A204.1 (cell line): ENCODE measurements around the gene IRX6.

ENCODE experiments used
- FAIRE-seq: peaks from 2 replicates; lab custom pipeline; 2012; peaks lifted over from hg19 to GRCh38; lab: Jason Lieb, UNC

IRX6 gene

GRCh38 chr16:55324285-55325079 is 479 bp downstream of the IRX6 start:
- FAIRE-seq: no peak

GRCh38 chr16:55325080-55325447 is 1.1 kb downstream of the IRX6 start:
- FAIRE-seq: no peak

DNA sequence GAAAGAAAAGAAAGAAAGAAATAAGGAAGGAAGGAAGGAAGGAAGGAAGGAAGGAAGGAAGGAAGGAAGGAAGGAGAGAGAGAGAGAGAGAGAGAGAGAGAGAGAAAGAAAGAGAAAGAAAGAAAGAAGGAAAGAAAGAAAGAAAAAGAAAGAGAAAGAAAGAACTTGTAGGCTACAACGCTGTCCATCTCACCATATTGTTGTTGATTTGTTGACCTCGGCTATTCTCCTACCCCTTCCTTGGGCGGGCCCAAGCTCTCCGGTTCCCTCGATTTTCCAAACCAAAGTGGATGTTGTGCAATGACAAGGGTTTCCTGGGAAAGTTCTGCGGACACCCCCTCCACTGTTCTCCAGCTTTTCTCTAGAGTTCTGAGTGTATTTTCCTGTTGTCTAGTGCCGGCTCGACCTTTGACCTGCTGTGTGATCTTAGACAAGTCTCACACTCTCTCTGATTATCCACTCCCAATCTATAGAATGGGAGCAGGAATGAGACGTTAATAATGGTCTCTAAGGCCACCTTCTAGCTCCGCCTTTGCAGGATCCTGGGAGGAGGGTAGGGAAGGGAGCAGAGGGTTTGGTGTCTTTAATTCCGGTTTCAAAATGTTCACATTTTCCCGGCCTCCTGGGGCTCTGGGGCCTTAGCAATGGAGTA is 1.6 kb downstream of the IRX6 start:
- FAIRE-seq: no peak

GRCh38 chr16:55326261-55327092 is 2.5 kb downstream of the IRX6 start:
- no peak for FAIRE-seq

DNA sequence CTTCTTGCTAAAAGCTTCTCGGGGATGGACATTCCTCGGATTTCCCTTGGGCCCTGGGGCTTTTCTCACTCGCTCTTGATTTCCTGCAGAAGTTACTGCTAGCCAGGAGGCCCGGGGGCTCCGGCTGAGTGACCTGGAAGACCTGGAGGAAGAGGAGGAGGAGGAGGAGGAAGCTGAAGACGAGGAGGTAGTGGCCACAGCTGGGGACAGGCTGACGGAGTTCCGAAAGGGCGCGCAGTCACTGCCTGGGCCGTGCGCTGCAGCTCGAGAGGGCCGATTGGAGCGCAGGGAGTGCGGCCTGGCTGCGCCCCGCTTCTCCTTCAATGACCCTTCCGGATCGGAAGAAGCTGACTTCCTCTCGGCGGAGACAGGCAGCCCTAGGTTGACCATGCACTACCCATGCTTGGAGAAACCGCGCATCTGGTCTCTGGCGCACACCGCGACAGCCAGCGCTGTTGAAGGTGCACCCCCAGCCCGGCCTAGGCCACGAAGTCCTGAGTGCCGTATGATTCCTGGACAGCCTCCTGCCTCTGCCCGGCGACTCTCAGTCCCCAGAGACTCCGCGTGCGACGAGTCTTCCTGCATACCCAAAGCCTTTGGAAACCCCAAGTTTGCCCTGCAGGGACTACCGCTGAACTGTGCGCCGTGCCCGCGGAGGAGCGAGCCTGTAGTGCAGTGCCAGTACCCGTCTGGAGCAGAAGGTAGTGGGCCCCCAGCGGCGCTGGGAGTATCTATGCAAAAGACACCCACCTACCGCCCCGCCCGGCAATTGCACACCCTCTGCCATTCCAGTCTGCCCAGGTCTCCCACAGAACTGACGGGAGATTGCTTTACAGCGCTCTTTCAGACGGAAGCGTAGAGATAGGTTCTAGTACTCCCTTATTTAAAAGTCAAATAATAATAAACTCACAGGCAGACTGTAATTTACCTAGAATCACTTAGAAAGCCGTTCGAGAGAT is 4.9 kb downstream of the IRX6 start:
- no peak for FAIRE-seq

DNA sequence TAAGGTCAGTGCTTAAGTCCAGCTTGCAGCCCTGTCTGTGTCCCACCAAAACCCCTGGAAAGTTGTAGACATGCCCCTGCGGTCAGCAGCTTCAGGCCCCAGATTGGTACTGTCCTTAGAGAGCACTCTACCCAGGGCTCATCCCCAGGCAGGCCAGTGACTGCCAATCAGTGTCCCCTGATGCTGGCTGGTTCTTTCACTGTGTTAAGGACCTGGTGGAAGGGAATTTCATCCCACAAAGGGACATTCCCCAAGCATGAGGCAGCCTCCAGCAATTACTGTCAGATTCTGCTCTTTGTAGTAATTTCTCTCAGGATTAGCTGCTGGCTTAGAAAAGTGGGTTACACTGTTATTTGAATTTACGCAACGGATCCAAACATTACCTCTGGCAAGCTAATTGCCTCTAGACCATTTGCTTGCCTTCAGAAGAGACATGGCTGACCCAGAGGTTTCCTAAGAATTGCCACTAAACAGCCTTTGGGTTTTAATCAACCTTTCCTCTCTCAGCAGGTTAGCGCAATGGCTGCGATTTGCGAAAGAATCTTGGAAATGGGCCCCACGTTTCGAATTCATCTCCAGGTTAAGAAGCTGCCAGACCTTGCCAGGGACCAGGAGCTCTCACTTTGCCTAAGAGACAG is 5.9 kb downstream of the IRX6 start:
- no peak for FAIRE-seq

DNA sequence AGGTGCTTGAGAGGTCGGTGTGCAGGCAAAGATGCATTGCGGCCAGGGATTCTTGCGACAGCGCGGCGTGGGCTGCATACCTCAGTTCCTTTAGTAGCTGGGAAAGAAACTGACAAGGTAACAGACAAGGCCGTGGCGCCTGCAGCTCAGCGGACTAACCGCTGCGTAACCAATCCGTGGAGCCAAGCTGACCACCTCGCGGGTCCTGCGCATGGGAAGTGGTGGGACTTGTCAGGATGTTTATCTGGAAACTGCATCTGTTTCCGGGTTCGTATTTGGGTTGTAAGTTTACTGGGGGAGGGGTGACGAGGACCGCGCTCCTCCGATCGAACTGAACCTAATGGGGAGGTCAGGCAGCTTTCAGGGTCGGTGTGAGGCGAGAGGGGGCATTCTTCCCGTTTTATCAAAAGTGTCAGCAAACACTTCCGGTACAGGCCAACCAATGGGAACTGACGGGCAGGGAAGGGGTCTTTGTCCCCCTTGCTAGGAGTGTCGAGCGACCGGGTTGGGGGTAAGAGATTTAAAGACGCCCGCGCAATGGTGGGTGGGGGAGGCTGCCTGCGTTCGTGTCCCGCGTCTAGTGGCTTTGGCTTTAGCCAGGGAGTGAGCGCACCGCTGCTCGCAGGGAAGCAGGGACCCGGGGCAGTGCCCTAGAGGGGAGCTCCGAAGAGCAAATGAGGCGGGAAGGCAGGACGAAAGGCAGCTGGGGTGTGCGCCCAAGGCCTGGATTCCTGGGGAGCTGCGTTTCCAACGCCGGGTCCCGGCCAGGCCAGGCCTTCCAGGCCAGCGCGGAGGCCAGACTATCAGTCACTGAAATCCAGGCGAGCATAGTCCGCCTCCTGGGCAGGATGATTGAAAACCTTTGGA is 7.0 kb downstream of the IRX6 start:
- FAIRE-seq: no peak

DNA sequence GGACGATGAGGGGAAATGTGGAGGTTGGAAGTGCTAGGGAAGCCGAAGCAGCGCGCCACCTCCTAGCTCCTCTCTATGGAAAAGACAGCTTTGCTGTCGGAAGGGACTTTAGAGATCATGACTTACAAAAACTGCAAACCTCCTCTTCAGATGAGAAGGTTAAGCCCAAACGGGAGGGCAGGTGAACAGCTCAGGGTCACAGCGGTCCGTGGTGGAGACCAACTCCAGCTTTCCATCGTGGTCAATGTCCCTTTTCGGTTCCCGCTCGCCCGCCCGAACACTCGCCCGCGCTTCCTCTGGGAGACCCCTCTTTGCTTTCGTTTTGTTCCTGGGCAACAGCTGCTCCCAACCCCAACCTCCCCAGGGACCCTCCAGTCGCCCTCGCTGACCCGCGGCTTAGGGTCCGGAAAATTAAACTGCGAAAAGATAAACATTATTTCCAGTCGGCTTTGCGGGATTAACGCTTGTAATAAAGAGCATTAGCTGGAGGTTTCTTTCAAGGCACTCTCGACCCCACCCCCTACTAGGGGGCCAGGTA is 7.7 kb downstream of the IRX6 start:
- FAIRE-seq: no peak

DNA sequence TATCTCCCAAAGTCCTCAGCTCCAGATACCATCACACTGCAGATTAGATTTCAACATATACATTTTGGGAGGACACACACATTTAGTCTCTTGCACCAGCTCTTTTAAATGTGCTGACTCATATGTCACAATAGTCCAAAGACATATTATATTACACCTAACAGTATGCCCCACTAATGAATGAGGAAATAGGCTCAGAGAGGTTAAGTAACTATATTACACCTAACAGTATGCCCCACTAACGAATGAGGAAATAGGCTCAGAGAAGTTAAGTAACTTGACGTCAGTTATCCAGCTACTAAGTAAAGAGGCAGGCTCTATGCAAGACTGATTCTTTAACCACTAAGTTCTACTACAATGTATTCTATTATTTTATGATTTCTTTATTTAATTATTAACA is 9.7 kb downstream of the IRX6 start:
- no peak for FAIRE-seq

DNA sequence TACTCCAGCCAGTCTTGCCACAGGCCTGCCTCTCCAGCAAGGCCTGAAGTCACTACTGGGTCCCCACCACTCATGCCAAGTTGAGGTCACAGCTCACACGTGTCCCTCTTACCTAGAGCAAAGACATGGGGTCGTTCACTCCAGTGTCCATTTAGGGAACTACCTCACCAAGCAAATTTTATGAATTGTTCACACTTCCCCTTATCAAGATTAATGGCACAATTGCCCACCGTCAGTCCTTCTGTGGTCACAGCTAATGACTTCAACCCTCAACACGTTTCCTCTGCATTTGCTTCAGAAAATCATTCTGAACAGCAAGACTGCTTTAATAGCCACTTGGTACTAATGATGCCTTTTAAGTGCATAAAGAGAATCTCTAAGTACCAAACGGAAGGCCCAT is 14.6 kb downstream of the IRX6 start:
- FAIRE-seq: no peak

DNA sequence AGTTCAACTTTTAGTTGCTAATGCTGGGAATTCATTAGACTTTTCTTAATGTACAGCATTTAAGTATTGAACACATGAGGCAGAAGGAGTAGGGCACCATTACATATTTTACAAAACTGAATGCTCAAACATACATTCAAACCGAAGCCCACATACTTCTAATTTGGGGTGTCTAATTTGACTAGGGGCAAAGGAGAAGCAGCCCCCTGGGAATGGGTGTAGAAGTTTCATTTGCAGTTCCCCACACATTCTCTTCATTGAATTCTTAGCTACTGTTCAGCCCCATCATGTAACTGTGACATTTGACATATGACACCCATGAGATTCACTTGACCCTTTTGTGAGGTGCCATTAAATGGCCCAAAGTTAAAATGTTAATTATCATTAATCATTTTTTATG is 16.4 kb downstream of the IRX6 start:
- FAIRE-seq: no peak

DNA sequence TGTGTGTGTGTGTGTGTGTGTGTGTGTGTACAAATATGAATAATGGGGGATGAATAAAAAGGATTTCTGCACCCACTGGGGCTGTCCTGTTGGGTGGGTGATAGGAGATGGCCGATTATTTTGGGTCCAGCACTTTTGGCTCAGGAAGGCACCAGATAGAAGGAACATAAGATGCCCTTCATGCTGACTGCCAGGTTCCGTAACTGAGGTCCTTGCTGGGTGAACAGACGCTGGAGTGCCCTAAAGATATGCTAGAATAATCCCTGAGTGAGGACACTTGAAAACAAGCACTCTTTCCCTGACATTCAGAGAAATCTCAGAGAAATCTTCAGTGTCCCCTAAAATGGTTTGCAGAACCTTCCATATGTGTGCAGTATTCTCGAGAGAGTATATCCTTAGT is 17.7 kb downstream of the IRX6 start:
- FAIRE-seq: no peak

DNA sequence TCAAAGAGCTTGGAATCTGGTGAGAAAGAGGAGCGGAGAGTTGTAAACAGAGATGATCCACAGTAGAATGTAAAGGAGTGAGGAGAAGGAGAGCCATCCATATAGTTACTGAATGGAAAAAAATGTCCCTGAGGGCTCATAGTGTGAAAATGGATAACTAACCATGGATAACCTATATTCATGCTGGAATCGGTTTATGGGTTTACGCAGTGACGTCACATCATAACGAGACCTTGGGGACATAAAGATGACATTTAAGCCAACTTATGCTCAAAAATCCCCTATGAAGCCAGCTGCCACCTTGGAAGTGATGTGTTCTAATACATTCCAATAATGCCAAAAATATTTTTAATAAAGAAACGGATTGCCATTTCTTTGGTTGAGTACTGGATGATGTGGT is 22.5 kb downstream of the IRX6 start:
- no peak for FAIRE-seq

DNA sequence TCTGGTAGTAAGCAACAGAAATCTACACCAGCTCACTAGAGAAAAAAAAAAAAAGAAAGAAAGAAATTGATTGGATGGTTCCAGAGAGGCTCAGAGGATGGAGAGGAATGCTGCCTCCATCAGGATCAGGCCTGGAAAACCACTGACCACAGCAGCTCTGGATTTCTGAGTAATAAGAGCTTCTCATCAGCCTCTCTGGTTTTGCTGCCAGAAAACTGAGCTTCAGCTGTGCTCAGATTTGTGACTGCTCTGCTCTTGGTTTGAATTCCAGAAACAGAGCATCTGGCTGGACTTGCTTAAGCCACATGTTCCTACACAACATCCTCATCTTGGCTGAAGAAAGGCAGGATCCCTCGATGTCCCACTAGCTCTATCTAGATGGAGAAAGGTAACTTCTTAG is 25.9 kb downstream of the IRX6 start:
- FAIRE-seq: no peak

DNA sequence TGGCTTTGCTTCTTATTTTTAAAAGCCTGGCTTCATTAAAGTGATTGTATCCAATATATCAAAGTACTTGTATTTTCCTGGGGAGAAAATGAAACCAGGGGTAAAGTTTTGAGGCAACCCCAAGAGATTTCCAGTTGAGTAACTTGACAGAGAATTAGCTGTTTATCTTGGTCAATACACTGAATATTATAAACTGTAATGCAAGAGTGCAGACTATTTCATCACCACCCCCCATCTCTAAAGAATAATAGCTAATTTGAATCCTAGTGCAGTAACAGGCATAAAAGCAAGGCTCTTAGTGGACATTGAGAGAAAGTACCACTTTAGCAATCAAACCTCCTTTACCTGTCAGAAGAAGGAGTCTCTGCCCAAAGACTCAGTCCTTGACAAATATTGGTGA is 27.0 kb downstream of the IRX6 start:
- no peak for FAIRE-seq

GRCh38 chr16:55351936-55352335 is 27.9 kb downstream of the IRX6 start:
- FAIRE-seq: no peak

GRCh38 chr16:55357241-55357640 is 33.2 kb downstream of the IRX6 start:
- FAIRE-seq: no peak

DNA sequence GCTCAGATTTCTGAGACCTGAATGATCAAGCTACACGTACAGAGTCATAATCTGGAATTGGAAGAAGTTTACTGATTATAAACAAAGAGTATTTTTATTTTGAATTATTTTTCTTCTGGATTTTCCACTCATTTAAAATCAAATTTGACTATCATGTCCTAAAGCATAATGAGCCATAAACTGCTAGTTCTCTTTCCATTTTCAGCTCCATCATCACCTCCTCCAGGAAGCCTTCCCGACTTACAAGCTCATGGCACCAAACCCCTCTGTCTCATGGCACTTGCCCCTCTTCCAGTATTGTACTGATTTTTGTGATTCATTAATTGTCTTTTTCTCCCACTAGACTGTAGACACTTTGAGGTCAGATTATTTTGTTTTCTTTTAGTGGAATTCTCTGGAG is 35.9 kb downstream of the IRX6 start:
- FAIRE-seq: no peak

GRCh38 chr16:55364811-55365210 is 40.8 kb downstream of the IRX6 start:
- no peak for FAIRE-seq

- FAIRE-seq: no peak
Measured at GRCh38 chr16:55367301-55367811, 43.4 kb downstream of the IRX6 start.
